Cardiac atrium fibroblast (primary cell): ENCODE measurements around the gene SH3BGRL3. TPM values are rescaled to one million over a fixed set of nuclear protein-coding genes. Genes with fewer than 3 reads are reported as not detected.

ENCODE experiments used
- total RNA-seq: library from RNA; depleted of rRNA; stranded (reverse); fragments of >200 nt; gene quantifications from 2 replicates; pipeline ENCODE4 v1.2.3, GENCODE V29; 2015

SH3BGRL3 gene
- 162 and 186 TPM in 2 replicates for total RNA-seq

DNA sequence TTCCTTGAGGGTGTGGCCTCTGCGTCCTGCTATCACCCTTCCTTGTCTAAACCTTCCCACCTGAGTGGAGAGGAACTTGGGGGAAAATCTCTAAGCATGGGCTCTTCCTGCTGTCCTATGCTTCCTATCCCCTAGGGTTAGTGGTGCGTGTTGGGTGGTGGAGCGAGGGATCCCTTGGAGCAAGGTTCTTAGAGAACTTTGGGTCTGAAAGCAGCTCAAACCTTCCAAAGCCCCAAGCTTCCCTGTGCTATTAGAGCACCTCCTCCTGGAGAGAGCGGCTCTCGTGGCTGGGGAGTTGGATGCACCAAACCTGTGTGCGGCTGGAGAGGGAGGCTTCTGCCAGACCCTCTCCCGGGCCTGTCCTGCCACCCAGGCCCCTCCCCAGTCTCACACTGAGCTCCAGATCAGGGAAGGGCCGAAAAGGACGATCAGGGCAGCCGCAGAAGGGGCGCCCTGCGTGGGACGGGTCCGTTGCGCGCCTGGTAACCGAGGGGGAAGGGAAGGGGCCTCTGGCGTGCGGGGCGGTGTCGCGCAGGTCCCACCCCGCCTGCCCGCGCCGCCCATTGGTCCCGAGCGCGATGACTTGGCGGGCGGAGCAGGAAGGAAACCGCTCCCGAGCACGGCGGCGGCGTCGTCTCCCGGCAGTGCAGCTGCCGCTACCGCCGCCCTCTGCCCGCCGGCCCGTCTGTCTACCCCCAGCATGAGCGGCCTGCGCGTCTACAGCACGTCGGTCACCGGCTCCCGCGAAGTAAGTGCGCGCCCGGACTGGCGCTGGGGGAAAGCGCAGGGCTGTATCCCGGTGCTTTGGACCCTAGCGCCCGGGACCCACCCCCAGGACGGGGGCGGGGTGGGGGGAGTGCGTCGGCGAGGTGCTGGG, at the start of gene SH3BGRL3:
Gene SH3BGRL3, plus strand, starts transcription at position 631 of the 877 bp plus-strand sequence. Its CDS starts 70 bp downstream, at position 701.

DNA sequence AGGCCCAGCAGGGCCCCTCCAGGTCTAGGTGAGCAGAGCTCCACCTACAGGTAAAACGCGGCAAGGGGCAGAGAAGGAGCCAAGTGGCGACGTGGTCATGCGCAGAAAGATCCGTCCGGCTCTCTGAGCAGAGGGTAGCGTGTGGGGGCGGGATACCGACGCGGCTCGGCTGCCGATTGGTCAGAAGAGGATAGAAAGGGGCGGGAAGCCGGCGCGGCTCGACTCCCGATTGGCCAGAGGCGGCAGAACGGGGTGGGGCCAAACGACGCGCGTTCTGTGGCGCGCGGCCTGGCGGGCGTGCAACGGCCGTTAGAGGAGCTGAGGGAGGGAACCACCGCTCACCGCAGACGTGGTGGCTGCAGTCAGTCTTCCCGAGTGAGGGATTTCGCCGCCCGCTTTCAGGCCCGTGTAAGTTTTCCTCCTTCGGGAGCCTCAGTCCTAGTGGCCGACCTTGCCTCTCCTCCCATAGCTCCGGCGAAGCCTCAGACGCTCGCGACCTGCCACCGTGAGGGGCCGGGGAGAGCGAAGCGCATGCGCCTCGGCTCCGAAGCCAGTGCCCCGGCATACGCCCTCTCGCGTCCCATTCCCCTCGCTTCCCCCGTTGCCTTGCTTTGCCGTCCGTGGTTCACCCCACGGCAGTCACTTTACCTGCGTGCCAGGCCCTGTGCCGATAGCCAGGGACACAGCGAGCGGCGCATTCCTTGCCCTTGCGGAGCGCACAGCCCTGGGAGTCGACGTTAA, 45.8 kb upstream of the SH3BGRL3 start, which contains the start of gene CEP85:
Gene CEP85, plus strand, starts transcription at position 298 of the 741 bp plus-strand sequence. CDS start 5,584 bp downstream, outside the sequence.

DNA sequence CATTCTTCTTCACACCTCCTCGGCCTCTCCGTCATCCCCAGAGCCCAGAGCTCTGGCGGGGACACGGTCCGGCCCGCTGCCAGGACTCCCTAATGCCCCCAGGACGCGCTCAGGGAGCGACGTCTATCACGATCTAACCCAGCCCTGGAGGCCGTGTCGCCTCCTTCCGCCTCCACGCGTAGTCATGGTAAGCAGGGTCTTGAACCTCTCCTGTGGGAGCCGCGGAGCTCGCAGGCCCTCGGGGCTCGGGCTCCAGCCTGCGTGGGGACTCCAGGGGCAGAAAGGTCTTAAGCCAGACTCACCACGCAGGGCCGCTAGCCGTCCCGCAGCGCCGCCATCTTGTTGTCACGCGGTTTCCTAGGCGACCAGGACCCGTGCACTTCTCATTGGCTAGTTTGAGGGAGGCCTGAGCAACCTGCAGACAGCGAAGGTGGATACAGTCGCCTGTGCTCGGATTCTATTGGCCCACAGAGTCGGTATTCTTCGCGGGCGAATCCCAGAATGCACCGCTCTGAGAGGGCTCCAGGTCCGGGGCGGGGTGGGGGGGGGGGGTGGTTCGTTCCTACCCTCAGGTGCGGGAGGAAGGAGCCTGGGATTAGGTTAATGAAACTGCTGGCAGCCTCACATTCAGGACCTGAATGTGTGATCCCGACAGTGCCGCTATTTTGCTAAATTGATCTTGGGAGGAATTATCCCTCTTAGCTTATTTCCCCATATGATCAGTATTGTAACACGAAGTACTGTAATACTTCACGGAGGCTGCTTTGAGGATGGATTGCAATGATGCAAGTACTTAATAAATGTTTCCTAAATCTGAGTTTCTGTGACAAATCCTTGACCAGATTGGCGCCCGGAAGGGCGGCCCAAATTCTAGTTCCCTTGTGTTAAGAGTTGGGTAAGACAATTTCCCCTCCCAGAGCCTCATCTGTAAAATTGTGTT, 26.7 kb downstream of the SH3BGRL3 start, which contains the start of gene UBXN11:
Gene UBXN11, minus strand, starts transcription at position 347 of the 940 bp plus-strand sequence. CDS start 3,753 bp downstream, outside the sequence.

DNA sequence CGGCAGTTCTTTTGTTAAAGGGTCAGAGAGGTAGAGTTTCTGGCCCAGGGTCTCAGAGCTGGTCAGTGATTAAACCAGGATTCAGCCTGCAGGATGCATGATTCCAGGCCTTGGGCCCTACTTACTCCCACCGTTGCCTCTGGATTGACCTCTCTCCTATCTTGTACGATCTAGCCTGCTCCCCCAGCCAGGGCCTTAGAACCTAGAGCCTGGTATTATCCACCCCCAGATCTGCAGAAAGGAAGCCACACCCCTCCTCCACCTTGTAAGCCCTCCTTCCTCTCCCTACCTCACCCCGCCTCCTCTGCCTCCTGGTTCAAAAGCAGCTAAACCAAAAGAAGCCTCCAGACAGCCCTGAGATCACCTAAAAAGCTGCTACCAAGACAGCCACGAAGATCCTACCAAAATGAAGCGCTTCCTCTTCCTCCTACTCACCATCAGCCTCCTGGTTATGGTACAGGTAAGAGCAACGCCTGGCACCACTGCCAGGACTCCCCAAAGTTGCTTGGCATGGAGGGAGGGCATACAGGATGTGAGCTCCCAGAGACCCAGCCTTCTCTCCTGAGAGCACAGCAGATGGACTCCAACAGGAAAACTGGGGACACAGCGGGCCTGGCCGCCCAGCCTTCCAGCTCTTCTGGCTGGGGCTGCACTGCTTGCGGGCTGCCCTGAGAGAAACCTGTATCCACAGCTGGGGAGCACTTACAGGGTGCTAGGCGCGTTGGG, 37.9 kb downstream of the SH3BGRL3 start, which contains the start of gene CD52:
Gene CD52, plus strand, starts transcription at position 347 of the 726 bp plus-strand sequence. Its CDS starts 60 bp downstream, at position 407.

Other genes starting within 250 kb of the SH3BGRL3 start
- gene SLC30A2, start 234.0 kb upstream of the SH3BGRL3 start, total RNA-seq = not detected in 2 replicates
- not detected in 2 replicates for gene TRIM63, start 212.5 kb upstream of the SH3BGRL3 start, total RNA-seq
- gene PDIK1L, start 168.3 kb upstream of the SH3BGRL3 start, total RNA-seq = 2.3 and 4.5 TPM in 2 replicates
- 0.36 TPM in 1 of 2 replicates, not detected in the other for gene FAM110D, start 121.0 kb upstream of the SH3BGRL3 start, total RNA-seq
- not detected in 2 replicates for gene C1orf232, start 111.1 kb upstream of the SH3BGRL3 start, total RNA-seq
- 32.2 and 51.1 TPM in 2 replicates for gene ZNF593, start 110.2 kb upstream of the SH3BGRL3 start, total RNA-seq
- gene ZNF593OS, start 108.3 kb upstream of the SH3BGRL3 start, total RNA-seq = not detected in 2 replicates
- gene CNKSR1, start 102.6 kb upstream of the SH3BGRL3 start, total RNA-seq = not detected in 2 replicates
- not detected in 2 replicates for gene CATSPER4, start 89.5 kb upstream of the SH3BGRL3 start, total RNA-seq
- gene CEP85, start 45.9 kb upstream of the SH3BGRL3 start, total RNA-seq = 4.1 and 5.2 TPM in 2 replicates
- gene UBXN11, start 26.6 kb downstream of the SH3BGRL3 start, total RNA-seq = 2.6 and 3.6 TPM in 2 replicates
- not detected in 2 replicates for gene CD52, start 37.9 kb downstream of the SH3BGRL3 start, total RNA-seq
- not detected in 2 replicates for gene CRYBG2, start 74.0 kb downstream of the SH3BGRL3 start, total RNA-seq
- gene ZNF683, start 92.7 kb downstream of the SH3BGRL3 start, total RNA-seq = not detected in 2 replicates
- gene LIN28A, start 130.7 kb downstream of the SH3BGRL3 start, total RNA-seq = not detected in 2 replicates
- 48.9 and 49.5 TPM in 2 replicates for gene DHDDS, start 152.2 kb downstream of the SH3BGRL3 start, total RNA-seq
- gene HMGN2, start 192.4 kb downstream of the SH3BGRL3 start, total RNA-seq = 249 and 474 TPM in 2 replicates
- gene RPS6KA1, start 249.7 kb downstream of the SH3BGRL3 start, total RNA-seq = 1.4 and 3.2 TPM in 2 replicates